GM19328 (cell line): ENCODE results near the gene KCTD21.

Experiments used
- ATAC-seq: cut with Tn5 transposase; IDR thresholded peaks from one replicate; pipeline ENCODE4 v1.9.1; 2021; ENCODE audit warnings: mild to moderate bottlenecking, moderate library complexity; ENCODE audit not compliant: unreplicated experiment

The KCTD21 gene

DNA sequence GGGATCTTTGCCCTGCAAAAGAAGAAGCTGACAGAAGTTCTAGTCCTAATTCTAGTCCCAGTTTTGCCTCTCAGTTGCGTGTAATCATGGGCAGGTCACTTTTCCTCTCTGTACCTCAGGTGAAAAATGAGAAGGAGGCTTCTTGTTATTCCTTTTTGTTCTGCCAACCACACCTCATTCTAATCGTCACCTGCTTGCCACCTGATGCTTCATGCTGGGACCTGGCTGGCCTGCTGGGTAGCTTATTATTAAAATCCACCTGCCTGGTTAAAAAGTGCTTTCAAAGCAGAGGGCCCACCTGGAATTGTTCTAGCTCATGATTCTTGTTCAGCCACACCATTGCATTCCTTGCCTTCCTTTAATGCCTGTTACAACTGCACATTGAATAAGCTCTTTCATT, 40.6 kb downstream of the KCTD21 start:
- no peak for ATAC-seq

DNA sequence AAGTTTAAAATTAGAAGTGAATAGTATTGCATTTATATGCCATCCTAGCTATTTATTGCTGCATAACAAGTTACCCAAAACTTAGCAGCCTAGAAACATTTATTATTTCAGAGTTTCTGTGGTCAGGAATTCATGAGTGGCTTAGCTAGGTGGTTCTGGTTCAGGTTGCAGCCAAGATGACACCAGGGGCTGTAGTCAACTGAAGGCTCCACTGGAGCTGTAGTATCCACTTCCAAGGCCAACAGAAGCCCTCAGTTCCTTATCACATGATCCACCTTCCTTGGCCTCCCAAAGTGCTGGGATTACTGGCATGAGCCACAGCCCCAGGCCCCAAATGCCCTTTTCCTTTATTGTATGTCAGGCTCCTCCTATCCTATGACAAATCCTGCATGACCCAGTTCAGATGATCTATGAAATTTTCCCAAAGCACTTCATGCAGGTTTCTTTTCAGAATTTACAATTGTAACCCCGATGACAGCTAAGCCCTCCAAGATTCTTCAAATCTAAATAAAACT, 42.9 kb downstream of the KCTD21 start:
- no peak for ATAC-seq

DNA sequence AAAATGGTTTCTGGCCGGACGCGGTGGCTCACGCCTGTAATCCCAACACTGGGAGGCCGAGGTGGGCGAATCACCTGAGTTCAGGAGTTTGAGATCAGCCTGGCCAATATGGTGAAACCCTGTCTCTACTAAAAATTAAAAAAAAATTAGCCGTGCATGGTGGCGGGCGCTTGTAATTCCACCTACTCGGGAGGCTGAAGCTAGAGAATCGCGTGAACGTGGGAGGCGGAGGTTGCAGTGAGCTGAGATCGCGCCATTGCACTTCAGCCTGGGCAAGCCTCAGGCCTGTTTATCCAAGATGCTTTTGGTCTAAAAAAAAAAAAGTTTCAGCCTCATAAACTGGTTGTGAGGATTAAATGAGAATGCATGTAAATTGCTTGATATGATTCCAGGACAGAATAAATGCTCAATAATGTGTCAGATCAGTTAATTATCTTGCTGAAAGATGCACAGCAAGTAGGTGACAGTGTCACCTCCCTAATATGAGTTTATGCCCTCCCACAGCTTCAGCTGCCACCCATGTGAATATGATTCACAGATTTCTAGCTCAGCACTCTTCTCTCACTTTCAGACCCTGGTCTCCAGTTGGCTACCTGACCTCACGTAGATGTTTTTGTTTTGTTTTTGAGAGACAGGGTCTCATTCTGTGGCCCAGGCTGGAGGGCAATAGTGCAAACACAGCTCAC, 47.9 kb downstream of the KCTD21 start:
- no peak for ATAC-seq

DNA sequence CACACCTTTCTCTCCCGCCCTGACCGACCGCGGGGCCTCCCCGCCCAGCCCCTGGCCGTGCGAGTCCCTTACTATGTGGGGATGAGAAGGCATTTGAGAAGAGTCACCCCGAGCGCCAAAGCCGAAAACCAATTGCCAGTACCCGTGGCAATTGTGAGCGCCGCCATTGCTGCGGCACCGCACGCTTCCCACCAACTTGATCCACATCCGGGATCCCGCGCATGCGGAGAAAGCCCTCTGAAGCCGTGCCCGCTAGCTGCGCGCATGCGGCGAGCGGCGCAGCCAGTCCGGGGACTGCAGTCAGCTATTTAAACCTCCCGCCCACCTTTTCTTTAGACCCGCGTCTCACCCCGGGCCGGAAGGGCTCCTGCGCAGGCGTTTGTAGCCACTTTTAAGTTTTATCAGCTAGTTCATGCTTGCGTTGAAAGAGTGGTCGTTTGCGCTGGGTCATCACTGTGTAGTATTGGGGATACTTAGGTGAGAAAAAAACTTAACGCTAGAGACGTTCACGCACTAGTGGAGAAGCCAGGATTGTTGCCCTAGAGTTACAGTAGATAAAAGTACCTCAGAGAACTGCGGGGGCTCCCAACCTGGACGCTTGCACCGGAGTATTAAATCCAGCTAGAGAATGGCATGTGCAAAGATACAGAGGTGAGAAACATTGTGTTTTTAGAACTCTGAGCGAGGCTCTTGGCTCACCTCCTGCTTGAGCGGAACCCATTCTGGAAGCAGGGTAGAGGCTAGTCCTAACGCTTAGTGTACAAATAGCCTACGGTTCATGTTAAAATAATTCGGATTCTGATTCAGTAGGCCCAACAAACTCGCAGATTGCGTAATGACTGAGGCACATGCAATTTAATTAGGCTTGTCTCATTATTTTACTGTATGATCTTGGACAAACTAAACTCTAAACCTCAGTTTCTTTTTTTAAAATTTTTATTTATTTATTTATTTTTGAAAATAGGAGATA, 48.7 kb downstream of the KCTD21 start, which contains the start of gene ALG8:
Gene ALG8, minus strand, starts transcription at position 205 of the 970 bp plus-strand sequence. Its CDS starts 38 bp downstream, at position 167.
- peak; percentile 95 for ATAC-seq

DNA sequence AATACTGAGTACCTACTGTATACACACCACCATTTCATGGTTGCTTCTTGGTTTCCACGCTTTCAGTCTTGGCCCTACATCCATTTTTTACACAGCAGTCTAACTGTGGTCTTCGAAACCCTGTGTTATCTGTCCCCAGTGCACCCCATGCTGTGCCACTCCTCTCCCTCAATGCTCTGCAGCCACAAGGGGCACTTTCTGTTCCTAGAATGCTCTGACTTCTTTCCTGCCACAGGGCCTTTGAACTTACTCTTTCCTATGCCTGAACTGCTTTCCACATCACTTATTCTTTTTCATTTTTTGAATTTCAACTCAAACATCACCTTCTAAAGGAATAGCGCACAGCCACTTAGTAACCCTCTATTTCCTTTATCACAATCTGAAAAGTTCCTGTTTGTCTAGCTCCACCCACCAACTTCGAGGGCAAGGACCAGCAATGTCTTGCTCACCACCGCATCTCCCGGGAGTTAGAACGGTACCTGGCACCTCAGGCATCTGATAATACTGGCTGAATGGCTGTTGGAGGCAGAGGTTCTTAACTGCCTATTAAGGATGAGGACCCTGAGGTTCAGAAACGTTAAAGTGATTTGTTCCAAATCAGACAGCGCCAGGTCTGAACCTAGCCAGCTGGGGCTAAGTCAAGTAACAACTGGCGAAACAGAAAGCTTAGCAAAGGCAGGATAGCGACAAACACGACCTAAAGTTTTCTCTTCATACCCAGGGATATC, 49.6 kb downstream of the KCTD21 start:
- peak; percentile 21 for ATAC-seq

DNA sequence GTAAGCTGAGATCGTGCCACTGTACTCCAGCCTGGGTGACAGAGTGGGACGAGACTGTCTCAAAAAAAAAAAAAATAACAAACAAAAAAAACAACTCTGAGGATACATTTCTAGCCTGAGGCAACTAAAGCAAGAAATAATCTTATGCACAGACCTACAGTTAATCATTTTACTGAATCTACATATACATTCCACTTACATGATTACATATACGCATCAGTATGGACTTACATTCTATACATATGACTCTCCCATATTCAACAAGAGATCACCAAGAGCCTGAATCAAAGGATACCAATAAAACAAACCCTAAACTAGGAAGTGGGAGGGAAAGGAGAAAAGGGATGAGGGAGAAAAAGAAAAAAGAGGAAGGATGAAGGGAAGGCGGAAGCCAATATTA, 50.1 kb downstream of the KCTD21 start:
- no peak for ATAC-seq

DNA sequence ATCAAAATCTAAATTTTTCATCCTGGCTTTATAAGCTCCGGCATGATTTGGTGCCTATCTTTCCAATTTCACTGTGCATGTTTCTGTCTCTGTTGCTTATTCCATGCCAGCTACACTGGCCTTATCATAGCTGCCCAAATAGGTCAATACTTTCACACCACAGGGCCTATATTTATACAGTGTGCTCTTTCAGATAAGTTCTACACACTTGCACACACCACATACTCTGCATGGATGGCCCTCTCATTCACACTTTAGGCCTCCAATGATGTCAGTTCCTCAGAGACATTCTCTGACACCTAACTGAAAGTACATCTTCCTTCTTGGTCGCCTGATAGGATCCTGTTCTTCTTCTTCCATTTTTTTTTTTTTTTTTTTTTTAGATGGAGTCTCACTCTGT, 56.0 kb downstream of the KCTD21 start:
- ATAC-seq, result no peak

DNA sequence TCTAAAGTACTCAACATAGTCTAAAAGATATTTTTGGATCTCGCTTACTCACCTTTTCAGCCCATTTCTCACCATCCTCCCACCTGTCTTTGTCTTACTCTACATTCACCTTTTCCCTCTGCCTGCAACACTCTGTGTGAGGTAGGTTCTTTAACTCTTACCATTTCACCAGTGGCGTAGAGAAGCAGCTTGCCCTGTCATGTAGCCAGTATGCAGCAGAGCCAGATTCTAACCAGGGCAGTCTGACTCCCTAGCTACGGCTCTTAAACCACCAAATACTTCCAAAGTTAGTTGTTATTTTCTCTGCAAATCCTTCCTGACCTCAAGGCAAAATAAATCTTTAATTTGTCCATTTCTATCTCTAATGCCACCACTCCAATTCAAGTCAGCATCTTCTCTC, 56.5 kb downstream of the KCTD21 start:
- ATAC-seq, result no peak

DNA sequence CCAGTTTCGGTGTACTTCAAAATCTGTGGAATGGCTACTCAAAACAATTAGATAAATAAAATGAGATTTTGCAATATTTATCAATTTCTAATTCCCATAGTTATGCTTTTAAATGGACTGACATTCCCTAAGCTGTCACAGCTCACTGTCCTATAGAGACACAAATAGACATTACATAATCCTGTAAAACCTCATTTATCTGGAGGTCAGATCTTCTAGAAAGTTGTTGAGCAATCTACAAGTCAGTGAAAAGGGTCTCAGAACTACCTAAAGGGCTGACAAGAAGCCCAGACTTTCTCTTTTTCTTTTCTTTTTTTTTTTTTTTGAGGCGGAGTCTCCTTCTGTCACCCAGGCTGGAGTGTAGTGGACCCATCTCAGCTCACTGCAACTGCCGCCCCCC, 61.0 kb downstream of the KCTD21 start:
- ATAC-seq, result no peak
